Measurements from ENCODE around the gene PRKAG1. TPM values are rescaled to one million over a fixed set of nuclear protein-coding genes. Genes with fewer than 3 reads are reported as not detected.

PRKAG1 gene
- total RNA-seq, 1 experiment from 2014 or later = 66.5 TPM

DNA sequence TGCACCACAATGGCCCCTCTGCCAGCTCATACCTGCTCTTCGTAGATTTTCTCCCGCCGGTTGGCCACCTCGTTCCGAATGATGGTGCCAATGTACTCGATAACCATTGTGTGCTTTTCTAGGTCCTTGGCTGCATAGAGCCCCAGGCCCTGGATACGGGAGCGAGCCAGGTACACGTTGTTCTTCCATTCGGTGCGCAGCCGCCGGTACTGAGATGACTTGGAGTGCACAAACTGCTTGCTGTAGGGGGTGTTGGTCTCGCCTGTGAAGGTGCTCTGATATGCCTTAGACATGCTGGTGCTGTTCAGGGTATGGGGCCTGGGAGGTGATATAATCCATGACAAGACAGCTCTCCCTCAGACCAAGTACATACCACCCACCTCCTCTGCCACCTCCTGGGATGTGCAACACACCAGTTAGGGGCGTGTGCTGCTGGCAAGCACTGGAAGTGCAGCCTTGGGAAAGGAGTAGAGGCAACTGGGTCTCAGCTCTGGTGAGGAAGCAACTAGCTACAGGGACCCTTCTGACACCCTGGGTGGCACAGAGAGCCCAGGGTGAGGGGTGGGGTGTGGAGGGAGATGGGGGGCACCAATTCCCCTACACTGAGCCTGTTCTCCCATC, 4.1 kb upstream of the PRKAG1 start:
- Histone ChIP-seq H3K9me2 (replicated peaks; ENCODE audit: low read length) (no peaks in the 10 kb centered on the region), H4K20me1 (ENCODE audit: low read length) (no peaks in the 10 kb centered on the region), H3K27me3 (ENCODE audit: low read length) (no peaks in the 10 kb centered on the region), H3K4me1 (ENCODE audit: insufficient read depth, low read length) (peaks cover 9% of the 10 kb centered on the region), H3K36me3 (ENCODE audit: low read depth, low read length) (peaks cover 28% of the 10 kb centered on the region), H3K9ac (ENCODE audit: low read length) (no peak overlapping the region), H2AFZ (ENCODE audit: low read length) (no peak overlapping the region), H3K27ac (ENCODE audit: low read length) (no peak overlapping the region), H3K4me2 (ENCODE audit: low read length) (no peak overlapping the region), H3K79me2 (ENCODE audit: low read length) (peaks cover 7% of the 10 kb centered on the region), H3F3A (ENCODE audit: low read length, unreplicated experiment) (peaks cover 4% of the 10 kb centered on the region), H3K4me3 (ENCODE audit: low read length) (no peak overlapping the region), H3K9me3 (ENCODE audit: low read length) (no peaks in the 10 kb centered on the region)
- ChIA-PET POLR2A (ENCODE audit: unreplicated experiment) (no interaction called here), CTCF (no interaction called here)
- ATAC-seq (no peak), DNase-seq (no peak)
- intact Hi-C loops (cut with micrococcal nuclease) = no loop called here
- TF ChIP-seq EZH2 (IDR thresholded peaks at IDR 0.05; ENCODE audit: low read length, unreplicated experiment) (no peak), EZH2phosphoT487 (IDR thresholded peaks at IDR 0.05; ENCODE audit: borderline replicate concordance, low read length) (no peak)
- TF ChIP-seq, protein P1, sequence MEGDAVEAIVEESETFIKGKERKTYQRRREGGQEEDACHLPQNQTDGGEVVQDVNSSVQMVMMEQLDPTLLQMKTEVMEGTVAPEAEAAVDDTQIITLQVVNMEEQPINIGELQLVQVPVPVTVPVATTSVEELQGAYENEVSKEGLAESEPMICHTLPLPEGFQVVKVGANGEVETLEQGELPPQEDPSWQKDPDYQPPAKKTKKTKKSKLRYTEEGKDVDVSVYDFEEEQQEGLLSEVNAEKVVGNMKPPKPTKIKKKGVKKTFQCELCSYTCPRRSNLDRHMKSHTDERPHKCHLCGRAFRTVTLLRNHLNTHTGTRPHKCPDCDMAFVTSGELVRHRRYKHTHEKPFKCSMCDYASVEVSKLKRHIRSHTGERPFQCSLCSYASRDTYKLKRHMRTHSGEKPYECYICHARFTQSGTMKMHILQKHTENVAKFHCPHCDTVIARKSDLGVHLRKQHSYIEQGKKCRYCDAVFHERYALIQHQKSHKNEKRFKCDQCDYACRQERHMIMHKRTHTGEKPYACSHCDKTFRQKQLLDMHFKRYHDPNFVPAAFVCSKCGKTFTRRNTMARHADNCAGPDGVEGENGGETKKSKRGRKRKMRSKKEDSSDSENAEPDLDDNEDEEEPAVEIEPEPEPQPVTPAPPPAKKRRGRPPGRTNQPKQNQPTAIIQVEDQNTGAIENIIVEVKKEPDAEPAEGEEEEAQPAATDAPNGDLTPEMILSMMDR (conservative IDR thresholded peaks at IDR 0.05; ENCODE audit: low read depth, low read length) = no peak
- no TSS peak for BruUV-seq (replicated peaks)

DNA sequence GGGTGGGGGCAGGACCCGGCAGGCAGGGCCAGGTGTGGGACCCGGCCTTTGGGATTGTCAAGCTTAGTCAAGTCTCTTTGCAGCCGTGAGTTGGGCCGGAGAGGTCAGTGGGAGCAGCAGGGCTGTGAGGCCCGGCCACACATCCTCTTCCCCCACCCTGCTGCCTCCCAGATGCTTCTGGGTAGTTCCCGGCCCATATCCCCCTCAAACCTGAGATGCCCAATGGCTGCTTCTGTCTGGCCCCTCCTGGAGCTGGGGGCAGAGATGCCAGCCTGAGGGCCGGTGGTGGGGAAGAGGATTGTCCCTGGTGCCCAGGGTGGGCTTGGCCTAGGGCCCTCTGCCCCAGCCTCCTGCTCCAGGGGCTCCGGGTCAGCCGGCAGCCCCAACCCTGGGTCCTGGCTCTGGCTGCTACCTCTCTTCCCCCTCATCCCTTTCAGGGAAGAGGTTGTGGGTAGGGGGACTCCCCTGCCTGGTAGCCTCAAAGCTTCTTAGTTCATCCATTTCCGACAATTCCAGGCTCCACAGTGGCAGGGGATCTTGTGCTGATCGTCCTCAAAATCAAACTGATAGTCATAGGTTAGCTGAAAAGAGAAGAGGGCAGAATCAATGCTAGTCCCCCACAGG, 2.8 kb upstream of the PRKAG1 start:
- Histone ChIP-seq H3K4me1 (ENCODE audit: insufficient read depth, low read length) (peaks cover 18% of the 10 kb centered on the region), H3K9me3 (ENCODE audit: low read length) (no peaks in the 10 kb centered on the region), H3K27ac (ENCODE audit: low read length) (no peak overlapping the region), H4K20me1 (ENCODE audit: low read length) (no peaks in the 10 kb centered on the region), H2AFZ (ENCODE audit: low read length) (no peak overlapping the region), H3K4me2 (ENCODE audit: low read length) (no peak overlapping the region), H3K9me2 (replicated peaks; ENCODE audit: low read length) (no peaks in the 10 kb centered on the region), H3K27me3 (ENCODE audit: low read length) (no peaks in the 10 kb centered on the region), H3K79me2 (ENCODE audit: low read length) (peaks cover 20% of the 10 kb centered on the region), H3K9ac (ENCODE audit: low read length) (no peak overlapping the region), H3K36me3 (ENCODE audit: low read depth, low read length) (peaks cover 25% of the 10 kb centered on the region), H3F3A (ENCODE audit: low read length, unreplicated experiment) (peaks cover 4% of the 10 kb centered on the region), H3K4me3 (ENCODE audit: low read length) (no peak overlapping the region)
- intact Hi-C loops (cut with micrococcal nuclease) = no loop called here
- no peak for ATAC-seq
- no peak for DNase-seq
- POLR2A ChIA-PET (ENCODE audit: unreplicated experiment) = no interaction called here
- no peak for TF ChIP-seq EZH2phosphoT487 (IDR thresholded peaks at IDR 0.05; ENCODE audit: borderline replicate concordance, low read length)
- TF ChIP-seq, protein P1 (conservative IDR thresholded peaks at IDR 0.05; ENCODE audit: low read depth, low read length) = no peak
- TF ChIP-seq EZH2 (IDR thresholded peaks at IDR 0.05; ENCODE audit: low read length, unreplicated experiment) = no peak
- CTCF ChIA-PET = no interaction called here
- no TSS peak for BruUV-seq (replicated peaks)

DNA sequence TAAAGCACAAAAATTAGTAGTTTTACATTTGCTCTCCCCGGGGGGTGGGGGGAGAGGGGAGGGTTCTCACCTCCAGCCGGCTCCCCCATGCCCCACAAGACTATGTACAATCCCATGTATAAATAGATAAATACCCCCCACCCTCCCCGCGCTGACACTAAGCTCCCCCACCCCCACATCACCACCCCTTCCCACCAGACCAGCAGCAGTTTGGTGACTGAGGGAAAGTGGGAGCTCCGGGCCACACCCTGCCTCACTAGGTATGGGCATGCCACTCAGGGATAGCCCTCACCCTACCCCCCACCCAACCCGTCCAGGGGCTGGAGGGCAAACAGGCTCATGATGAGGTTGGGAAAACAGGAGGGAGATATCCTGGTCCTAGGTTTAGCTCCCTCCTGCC, 1.9 kb upstream of the PRKAG1 start:
- no peak for DNase-seq
- CTCF ChIA-PET = interaction anchor here (0.6 to 1.3 kb wide), 2 partner anchors 24 to 100 kb away, joined by 5 to 7 read pairs; no protein-coding TSS in a partner anchor
- Histone ChIP-seq H3K27me3 (ENCODE audit: low read length) (no peaks in the 10 kb centered on the region), H2AFZ (ENCODE audit: low read length) (no peak overlapping the region), H3F3A (ENCODE audit: low read length, unreplicated experiment) (peaks cover 4% of the 10 kb centered on the region), H3K9me3 (ENCODE audit: low read length) (no peaks in the 10 kb centered on the region), H3K79me2 (ENCODE audit: low read length) (peaks cover 26% of the 10 kb centered on the region), H3K9ac (ENCODE audit: low read length) (no peak overlapping the region), H3K4me2 (ENCODE audit: low read length) (no peak overlapping the region), H3K4me1 (ENCODE audit: insufficient read depth, low read length) (peaks cover 18% of the 10 kb centered on the region), H3K36me3 (ENCODE audit: low read depth, low read length) (peaks cover 16% of the 10 kb centered on the region), H4K20me1 (ENCODE audit: low read length) (no peaks in the 10 kb centered on the region), H3K27ac (ENCODE audit: low read length) (no peak overlapping the region), H3K9me2 (replicated peaks; ENCODE audit: low read length) (no peaks in the 10 kb centered on the region), H3K4me3 (ENCODE audit: low read length) (no peak overlapping the region)
- POLR2A ChIA-PET (ENCODE audit: unreplicated experiment) = no interaction called here
- intact Hi-C loops (cut with micrococcal nuclease) = no loop called here
- no peak for ATAC-seq
- BruUV-seq (replicated peaks) = no TSS peak
- TF ChIP-seq EZH2phosphoT487 (IDR thresholded peaks at IDR 0.05; ENCODE audit: borderline replicate concordance, low read length) (no peak), EZH2 (IDR thresholded peaks at IDR 0.05; ENCODE audit: low read length, unreplicated experiment) (no peak)
- TF ChIP-seq, protein P1 (conservative IDR thresholded peaks at IDR 0.05; ENCODE audit: low read depth, low read length) = no peak
